Psoas muscle (tissue), 8 donors: ENCODE data around the gene NYNRIN. TPM values are rescaled to one million over a fixed set of nuclear protein-coding genes. Genes with fewer than 3 reads are reported as not detected.

Source experiments
- ATAC-seq, 4 donors: fragments of 200-7000 bp; cut with Tn5 transposase; one replicate each; pipeline ENCODE4 v1.9.1; 2020; ENCODE audit warnings: moderate library complexity in 3 of 4, mild to moderate bottlenecking in 2 of 4
- DNase-seq, 2 donors: peaks; one replicate each; pipeline ENCODE4 v3.0.0-alpha.2; 2020
- H3K27ac ChIP-seq: fragments of 200-600 bp; one replicate; pipeline ENCODE4 v1.8.0; 2022
- H3K27me3 ChIP-seq, 3 donors: fragments of 200-600 bp in 1 of 3; one replicate each; pipeline versions ENCODE4 v1.6.1 to v1.8.0; 2013 to 2022; ENCODE audit warnings: low read length in 2 of 3, mild to moderate bottlenecking in 2 of 3, moderate library complexity in 1 of 3; ENCODE audit not compliant: insufficient read depth in 3 of 3
- H3K36me3 ChIP-seq, 2 donors: fragments of 200-600 bp in 1 of 2; one replicate each; pipeline versions ENCODE4 v1.6.1 to v1.8.0; 2013 to 2022; ENCODE audit warnings: low read depth in 1 of 2, mild to moderate bottlenecking in 1 of 2, moderate library complexity in 1 of 2; ENCODE audit not compliant: insufficient read depth in 1 of 2
- H3K4me1 ChIP-seq: fragments of 200-600 bp; one replicate; pipeline ENCODE4 v1.8.0; 2022
- H3K4me3 ChIP-seq: fragments of 200-600 bp; one replicate; pipeline ENCODE4 v1.8.0; 2022; ENCODE audit warnings: mild to moderate bottlenecking
- H3K9me3 ChIP-seq: fragments of 200-600 bp; one replicate; pipeline ENCODE4 v1.8.0; 2022
- CTCF ChIP-seq: fragments of 200-600 bp; IDR thresholded peaks from one replicate; pipeline ENCODE4 v1.8.0; 2022; ENCODE audit warnings: antibody characterized with exemption
- WGBS, 3 donors: extraction: QIAGEN DNeasy Blood & Tissue Kit; methylation state at CpG; one replicate each; pipeline versions ENCODE4 v1.1.6 to v1.1.7; 2013; 5-methylcytosine and 5-hydroxymethylcytosine counted together
- intact Hi-C, 2 donors: fragments of 100-400 bp; cut with DNase I; formaldehyde crosslinking; loops; one replicate each; pipeline versions ENCODE4 v1.11.0 to v1.14.2; 2022
- polyA plus RNA-seq, 3 donors: library from polyadenylated mRNA; stranded (reverse); fragments of 200-250 nt; gene quantifications; one replicate each; pipeline ENCODE4 v1.2.3, GENCODE V29; 2013
- total RNA-seq, 4 donors: library from RNA; stranded (reverse); fragmentation: NEBNext Ultra II Directional in 2 of 4; extraction: Animal tissue kit (Norgen Biotek cat#: 25700) in 2 of 4; gene quantifications; one replicate each; pipeline versions ENCODE4 v1.2.1 to v1.2.4, GENCODE V29; 2021 to 2023
- donor health status: healthy with polysubstance abuse.
- donor health status: DM: no; HTN: no; CAD: no; lungs with moderate emphysema.
- donor health status: Bipolar disorder and iron deficiency.
- donor health status: healthy.
- donor health status: DM: yes; HTN: yes; CAD: no.
- donor health status: DM: no; HTN: no; CAD: no.
- donor health status: DM: no; HTN: no; CAD: no.
- donor health status: DM: yes; HTN: yes; CAD: no.

The NYNRIN gene
- total and polyA plus RNA-seq, 7 donors, result 1.1 to 8.0 (median 2.1) TPM

- Histone ChIP-seq H3K27ac (no peak overlapping the region), H3K27me3 (peaks cover 0 to 5% (median 0%) of the 10 kb centered on the region in 3 donors), H3K9me3 (no peaks in the 10 kb centered on the region), H3K4me3 (no peak overlapping the region), H3K4me1 (no peaks in the 10 kb centered on the region), H3K36me3 (no peaks in the 10 kb centered on the region)
- WGBS, 3 donors, result 48 to 50% (median 49%) methylated on average over 6 of the region's 6 CpGs
- ATAC-seq, result peak in 1 of 4 donors; percentile 30
- DNase-seq, result no peak
- intact Hi-C loops, result no loop called here
- TF ChIP-seq CTCF, result no peak
Measured at GRCh38 chr14:24418492-24418873, 19.7 kb downstream of the NYNRIN start.

- H3K27me3 ChIP-seq, result peaks cover 0 to 5% (median 0%) of the 10 kb centered on the region in 3 donors
- no peaks in the 10 kb centered on the region for H3K4me1 ChIP-seq
- no peak overlapping the region for H3K27ac ChIP-seq
- WGBS, 3 donors, result 75 to 80% (median 80%) methylated on average over 4 of the region's 4 CpGs
- DNase-seq (no peak), ATAC-seq (no peak)
- H3K4me3 ChIP-seq, result no peak overlapping the region
- no peaks in the 10 kb centered on the region for H3K36me3 ChIP-seq
- TF ChIP-seq CTCF, result no peak
- H3K9me3 ChIP-seq, result no peaks in the 10 kb centered on the region
- intact Hi-C loops, result no loop called here
Measured at GRCh38 chr14:24422261-24422660, 23.5 kb downstream of the NYNRIN start.

DNA sequence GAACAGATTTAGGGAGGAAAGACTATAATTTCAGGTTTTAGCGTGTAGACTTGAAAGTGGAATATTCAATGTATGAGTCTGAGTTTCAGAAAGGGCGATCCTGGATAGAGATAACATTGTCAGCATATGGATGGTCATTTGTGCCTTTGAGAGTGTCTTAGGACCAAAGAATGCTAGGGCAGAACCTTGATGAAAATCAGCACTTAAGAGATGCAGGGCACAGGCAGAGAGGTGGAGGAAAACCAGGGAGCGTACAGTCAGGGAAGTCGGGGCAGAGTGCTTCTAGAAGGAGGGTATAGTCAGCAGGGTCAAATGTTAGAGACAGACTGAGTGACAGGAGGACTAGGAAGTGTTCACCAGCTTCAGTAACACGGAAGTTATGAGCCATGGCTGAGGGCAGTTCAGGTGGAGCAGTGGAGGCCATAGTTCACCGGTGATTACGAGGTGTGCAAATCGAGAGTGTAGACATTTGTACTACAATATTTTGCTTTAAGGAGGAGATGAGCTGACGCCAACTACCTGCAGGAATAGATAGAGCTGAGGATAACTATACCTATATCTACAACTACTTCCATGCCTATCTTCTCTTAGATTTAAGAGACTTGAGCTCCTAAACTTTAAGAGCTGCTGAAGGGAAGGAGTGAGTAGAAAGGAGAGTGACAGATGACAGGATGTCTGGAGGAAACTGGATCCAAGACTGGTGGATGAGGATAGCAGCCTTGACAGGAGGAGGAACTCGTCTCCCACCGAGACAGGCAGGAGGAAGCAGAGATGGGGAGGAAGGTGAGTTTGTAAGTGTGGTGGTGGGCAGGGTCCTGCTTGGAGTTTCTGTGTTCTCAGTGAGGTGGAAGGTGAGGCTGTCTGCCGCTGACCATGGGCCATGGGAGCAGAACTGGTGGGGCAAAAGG lies 24.1 kb downstream of the NYNRIN start:
- no peaks in the 10 kb centered on the region for H3K36me3 ChIP-seq
- no peaks in the 10 kb centered on the region for H3K9me3 ChIP-seq
- WGBS, 3 donors, result 71 to 72% (median 72%) methylated on average over 12 of the region's 12 CpGs
- H3K27ac ChIP-seq, result no peak overlapping the region
- intact Hi-C loops, result no loop called here
- no peak overlapping the region for H3K4me3 ChIP-seq
- DNase-seq (no peak), ATAC-seq (no peak)
- H3K27me3 ChIP-seq, result peaks cover 0 to 5% (median 0%) of the 10 kb centered on the region in 3 donors
- no peak for TF ChIP-seq CTCF
- H3K4me1 ChIP-seq, result no peaks in the 10 kb centered on the region

DNA sequence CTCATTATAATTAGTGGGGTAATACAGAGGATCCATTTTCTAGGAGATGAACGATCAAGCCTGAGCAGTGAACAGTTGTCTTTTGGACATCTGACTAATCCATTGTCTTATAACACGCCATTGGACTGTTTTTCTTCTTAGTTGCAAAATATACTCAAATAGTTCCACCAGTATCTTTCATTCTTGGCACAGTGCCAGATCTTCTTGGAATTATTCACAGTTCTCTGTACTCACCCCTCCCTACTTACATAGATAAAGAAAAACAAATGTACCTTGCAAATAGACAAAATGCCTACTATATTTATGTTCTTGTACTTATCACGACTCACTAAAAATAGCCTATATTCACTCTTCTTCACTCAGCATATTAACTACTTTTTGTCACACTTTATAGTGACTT lies 26.9 kb downstream of the NYNRIN start:
- Histone ChIP-seq H3K36me3 (no peaks in the 10 kb centered on the region), H3K27me3 (no peaks in the 10 kb centered on the region), H3K27ac (peak overlapping the region; percentile 11), H3K9me3 (no peaks in the 10 kb centered on the region), H3K4me3 (no peak overlapping the region), H3K4me1 (peaks cover under 1% of the 10 kb centered on the region)
- intact Hi-C loops, result no loop called here
- TF ChIP-seq CTCF, result no peak
- ATAC-seq, result no peak
- WGBS, 3 donors, result 36 to 43% (median 38%) methylated on average over 3 of the region's 3 CpGs
- DNase-seq, result no peak
